ENCODE measurements around the gene ARPP19.

Gene ARPP19

GRCh38 chr15:52520421-52520820 lies 48.4 kb downstream of the ARPP19 start:
- no peak overlapping the region for H3K14ac ChIP-seq (ENCODE audit: low read length)
- H3K23ac ChIP-seq (ENCODE audit: low read depth, low read length, poor library complexity) = no peak overlapping the region
- H2AK5ac ChIP-seq (ENCODE audit: low read depth, low read length) = no peak overlapping the region
- no peak overlapping the region for H3K4me3 ChIP-seq (ENCODE audit: low read length in 2 of 2)
- peaks cover 0 to 5% of the 10 kb centered on the region in 2 donors for H3K4me1 ChIP-seq (ENCODE audit: control insufficient read depth in 2 of 2, insufficient read depth in 1 of 2, low read depth in 1 of 2, low read length in 2 of 2)
- H2BK12ac ChIP-seq (ENCODE audit: low read length) = no peak overlapping the region
- H2BK5ac ChIP-seq (ENCODE audit: low read length) = no peak overlapping the region
- H3K4ac ChIP-seq (ENCODE audit: low read length) = no peak overlapping the region
- no peak overlapping the region for H3K4me2 ChIP-seq (ENCODE audit: insufficient read depth, low read length, poor library complexity, severe bottlenecking)
- peaks cover 2% of the 10 kb centered on the region for H3K79me1 ChIP-seq (ENCODE audit: low read depth, low read length)
- no peak overlapping the region for H4K8ac ChIP-seq (ENCODE audit: low read depth, low read length)
- H2BK120ac ChIP-seq (ENCODE audit: low read depth, low read length) = no peak overlapping the region
- H3K9ac ChIP-seq (ENCODE audit: low read depth, low read length, poor library complexity) = no peak overlapping the region
- no peak overlapping the region for H3K27ac ChIP-seq (replicated peaks; ENCODE audit: low read length)
- no peak for DNase-seq (ENCODE audit: low spot score)
- no peak overlapping the region for H2AFZ ChIP-seq (ENCODE audit: low read length)
- no peak overlapping the region for H4K91ac ChIP-seq (ENCODE audit: low read depth, low read length, poor library complexity)
- H3K27me3 ChIP-seq (ENCODE audit: control insufficient read depth in 3 of 3, insufficient read depth in 3 of 3, low read depth in 1 of 3, low read length in 3 of 3) = no peaks in the 10 kb centered on the region
- H3K18ac ChIP-seq (ENCODE audit: low read length) = no peak overlapping the region
- no peaks in the 10 kb centered on the region for H3K9me3 ChIP-seq (replicated peaks in 1 of 2; ENCODE audit: control insufficient read depth in 2 of 2, insufficient read depth in 1 of 2, low read depth in 1 of 2, low read length in 2 of 2)
- no peaks in the 10 kb centered on the region for H3K36me3 ChIP-seq (replicated peaks in 1 of 2; ENCODE audit: control insufficient read depth in 2 of 2, insufficient read depth in 2 of 2, low read length in 2 of 2)
- no peak overlapping the region for H2BK15ac ChIP-seq (ENCODE audit: low read length)

GRCh38 chr15:52518487-52519371 lies 50.1 kb downstream of the ARPP19 start:
- Histone ChIP-seq H2BK5ac (ENCODE audit: low read length) (no peak overlapping the region), H2BK12ac (ENCODE audit: low read length) (no peak overlapping the region), H2BK120ac (ENCODE audit: low read depth, low read length) (no peak overlapping the region), H3K4me1 (ENCODE audit: control insufficient read depth in 2 of 2, insufficient read depth in 1 of 2, low read depth in 1 of 2, low read length in 2 of 2) (peaks cover 0 to 5% of the 10 kb centered on the region in 2 donors), H3K27me3 (ENCODE audit: control insufficient read depth in 3 of 3, insufficient read depth in 3 of 3, low read depth in 1 of 3, low read length in 3 of 3) (no peaks in the 10 kb centered on the region), H2AFZ (ENCODE audit: low read length) (no peak overlapping the region), H3K18ac (ENCODE audit: low read length) (no peak overlapping the region), H2AK5ac (ENCODE audit: low read depth, low read length) (no peak overlapping the region), H2BK15ac (ENCODE audit: low read length) (no peak overlapping the region), H4K8ac (ENCODE audit: low read depth, low read length) (no peak overlapping the region), H3K27ac (replicated peaks; ENCODE audit: low read length) (no peak overlapping the region), H3K9me3 (replicated peaks in 1 of 2; ENCODE audit: control insufficient read depth in 2 of 2, insufficient read depth in 1 of 2, low read depth in 1 of 2, low read length in 2 of 2) (no peaks in the 10 kb centered on the region), H3K36me3 (replicated peaks in 1 of 2; ENCODE audit: control insufficient read depth in 2 of 2, insufficient read depth in 2 of 2, low read length in 2 of 2) (no peaks in the 10 kb centered on the region), H3K9ac (ENCODE audit: low read depth, low read length, poor library complexity) (no peak overlapping the region), H4K91ac (ENCODE audit: low read depth, low read length, poor library complexity) (no peak overlapping the region), H3K4me3 (ENCODE audit: low read length in 2 of 2) (no peak overlapping the region), H3K14ac (ENCODE audit: low read length) (no peak overlapping the region), H3K4me2 (ENCODE audit: insufficient read depth, low read length, poor library complexity, severe bottlenecking) (no peak overlapping the region), H3K4ac (ENCODE audit: low read length) (no peak overlapping the region), H3K79me1 (ENCODE audit: low read depth, low read length) (peaks cover 2% of the 10 kb centered on the region), H3K23ac (ENCODE audit: low read depth, low read length, poor library complexity) (no peak overlapping the region)
- DNase-seq (ENCODE audit: low spot score) = no peak
- no CpG with 5 or more reads among the region's 8 CpGs for WGBS, 2 donors (ENCODE audit: extremely low coverage in 2 of 2, insufficient read length in 2 of 2, insufficient replicate concordance in 1 of 2)

GRCh38 chr15:52517014-52517413 lies 51.8 kb downstream of the ARPP19 start:
- no CpG with 5 or more reads among the region's 1 CpG for WGBS, 2 donors (ENCODE audit: extremely low coverage in 2 of 2, insufficient read length in 2 of 2, insufficient replicate concordance in 1 of 2)
- H4K8ac ChIP-seq (ENCODE audit: low read depth, low read length) = no peak overlapping the region
- no peak overlapping the region for H2BK15ac ChIP-seq (ENCODE audit: low read length)
- H3K36me3 ChIP-seq (replicated peaks in 1 of 2; ENCODE audit: control insufficient read depth in 2 of 2, insufficient read depth in 2 of 2, low read length in 2 of 2) = no peaks in the 10 kb centered on the region
- peaks cover 0 to 2% of the 10 kb centered on the region in 2 donors for H3K4me1 ChIP-seq (ENCODE audit: control insufficient read depth in 2 of 2, insufficient read depth in 1 of 2, low read depth in 1 of 2, low read length in 2 of 2)
- H3K18ac ChIP-seq (ENCODE audit: low read length) = no peak overlapping the region
- peaks cover 2% of the 10 kb centered on the region for H3K79me1 ChIP-seq (ENCODE audit: low read depth, low read length)
- DNase-seq (ENCODE audit: low spot score) = no peak
- H2BK120ac ChIP-seq (ENCODE audit: low read depth, low read length) = no peak overlapping the region
- no peak overlapping the region for H3K4ac ChIP-seq (ENCODE audit: low read length)
- no peaks in the 10 kb centered on the region for H3K9me3 ChIP-seq (replicated peaks in 1 of 2; ENCODE audit: control insufficient read depth in 2 of 2, insufficient read depth in 1 of 2, low read depth in 1 of 2, low read length in 2 of 2)
- H3K27ac ChIP-seq (replicated peaks; ENCODE audit: low read length) = no peak overlapping the region
- H3K23ac ChIP-seq (ENCODE audit: low read depth, low read length, poor library complexity) = no peak overlapping the region
- H3K14ac ChIP-seq (ENCODE audit: low read length) = no peak overlapping the region
- H3K4me2 ChIP-seq (ENCODE audit: insufficient read depth, low read length, poor library complexity, severe bottlenecking) = no peak overlapping the region
- H2AFZ ChIP-seq (ENCODE audit: low read length) = no peak overlapping the region
- no peak overlapping the region for H2BK5ac ChIP-seq (ENCODE audit: low read length)
- H2BK12ac ChIP-seq (ENCODE audit: low read length) = no peak overlapping the region
- H4K91ac ChIP-seq (ENCODE audit: low read depth, low read length, poor library complexity) = no peak overlapping the region
- no peaks in the 10 kb centered on the region for H3K27me3 ChIP-seq (ENCODE audit: control insufficient read depth in 3 of 3, insufficient read depth in 3 of 3, low read depth in 1 of 3, low read length in 3 of 3)
- no peak overlapping the region for H3K9ac ChIP-seq (ENCODE audit: low read depth, low read length, poor library complexity)
- H2AK5ac ChIP-seq (ENCODE audit: low read depth, low read length) = no peak overlapping the region
- H3K4me3 ChIP-seq (ENCODE audit: low read length in 2 of 2) = no peak overlapping the region

- no peak overlapping the region for H3K4me3 ChIP-seq (ENCODE audit: low read length in 2 of 2)
- H3K4me1 ChIP-seq (ENCODE audit: control insufficient read depth in 2 of 2, insufficient read depth in 1 of 2, low read depth in 1 of 2, low read length in 2 of 2) = peaks cover 0 to 4% of the 10 kb centered on the region in 2 donors
- no peak overlapping the region for H3K27ac ChIP-seq (replicated peaks; ENCODE audit: low read length)
- no peak overlapping the region for H4K91ac ChIP-seq (ENCODE audit: low read depth, low read length, poor library complexity)
- no peak overlapping the region for H2BK15ac ChIP-seq (ENCODE audit: low read length)
- no peak overlapping the region for H2AFZ ChIP-seq (ENCODE audit: low read length)
- no peak overlapping the region for H3K18ac ChIP-seq (ENCODE audit: low read length)
- H3K9me3 ChIP-seq (replicated peaks in 1 of 2; ENCODE audit: control insufficient read depth in 2 of 2, insufficient read depth in 1 of 2, low read depth in 1 of 2, low read length in 2 of 2) = no peaks in the 10 kb centered on the region
- no CpG with 5 or more reads among the region's 2 CpGs for WGBS, 2 donors (ENCODE audit: extremely low coverage in 2 of 2, insufficient read length in 2 of 2, insufficient replicate concordance in 1 of 2)
- no peak overlapping the region for H3K4ac ChIP-seq (ENCODE audit: low read length)
- no peak overlapping the region for H3K23ac ChIP-seq (ENCODE audit: low read depth, low read length, poor library complexity)
- no peak overlapping the region for H2BK5ac ChIP-seq (ENCODE audit: low read length)
- H2BK12ac ChIP-seq (ENCODE audit: low read length) = no peak overlapping the region
- no peak overlapping the region for H3K4me2 ChIP-seq (ENCODE audit: insufficient read depth, low read length, poor library complexity, severe bottlenecking)
- H3K27me3 ChIP-seq (ENCODE audit: control insufficient read depth in 3 of 3, insufficient read depth in 3 of 3, low read depth in 1 of 3, low read length in 3 of 3) = no peaks in the 10 kb centered on the region
- H4K8ac ChIP-seq (ENCODE audit: low read depth, low read length) = no peak overlapping the region
- no peaks in the 10 kb centered on the region for H3K36me3 ChIP-seq (replicated peaks in 1 of 2; ENCODE audit: control insufficient read depth in 2 of 2, insufficient read depth in 2 of 2, low read length in 2 of 2)
- H3K9ac ChIP-seq (ENCODE audit: low read depth, low read length, poor library complexity) = no peak overlapping the region
- no peak overlapping the region for H2BK120ac ChIP-seq (ENCODE audit: low read depth, low read length)
- no peak overlapping the region for H2AK5ac ChIP-seq (ENCODE audit: low read depth, low read length)
- peaks cover 2% of the 10 kb centered on the region for H3K79me1 ChIP-seq (ENCODE audit: low read depth, low read length)
- DNase-seq (ENCODE audit: low spot score) = no peak
- H3K14ac ChIP-seq (ENCODE audit: low read length) = no peak overlapping the region
Measured at GRCh38 chr15:52515343-52515742, 53.5 kb downstream of the ARPP19 start.
